IMR-90 (cell line): Measurements from ENCODE around the gene SFSWAP. TPM values are rescaled to one million over a fixed set of nuclear protein-coding genes. Genes with fewer than 3 reads are reported as not detected.

Experiments
- ATAC-seq: fragments of 200-7000 bp; cut with Tn5 transposase; 2 replicates; pipeline ENCODE4 v1.9.1; 2020; ENCODE audit warnings: low read depth, mild to moderate bottlenecking, moderate library complexity
- BruUV-seq: library from RNA; stranded (reverse); fragments of 400-500 nt; replicated peaks from 2 replicates; lab custom pipeline; 2021; lab: Mats Ljungman, UMichigan
- CTCF ChIA-PET: fragments of 300-600 bp; formaldehyde crosslinking; extraction: SDS; loops from one replicate; lab custom pipeline; 2021; ENCODE audit warnings: antibody characterized with exemption; lab: Yijun Ruan, JAX
- POLR2A ChIA-PET: fragments of 300-600 bp; sonication (Branson Sonifier 250); formaldehyde crosslinking; loops from one replicate; lab custom pipeline; 2022; ENCODE audit warnings: antibody characterized with exemption; ENCODE audit not compliant: unreplicated experiment; lab: Charles Lee
- DNase-seq: peaks from one replicate; pipeline ENCODE4 v3.0.0; 2013
- H2AFZ ChIP-seq: replicated peaks from 2 replicates; pipeline ENCODE3; 2013; ENCODE audit warnings: low read length, mild to moderate bottlenecking; ENCODE audit not compliant: poor library complexity
- H2AK5ac ChIP-seq: 2 replicates; pipeline ENCODE4 v1.6.1; 2013; ENCODE audit warnings: low read depth, low read length, inconsistent platforms
- H2AK9ac ChIP-seq: replicated peaks from 2 replicates; pipeline ENCODE3; 2013; ENCODE audit warnings: mild to moderate bottlenecking, low read depth, low read length, moderate library complexity; ENCODE audit not compliant: poor library complexity
- H2BK120ac ChIP-seq: 2 replicates; pipeline ENCODE4 v1.6.1; 2013; ENCODE audit warnings: low read depth, low read length, inconsistent platforms
- H2BK15ac ChIP-seq: 3 replicates; pipeline ENCODE4 v1.6.1; 2013; ENCODE audit warnings: low read depth, low read length, inconsistent platforms
- H2BK20ac ChIP-seq: 2 replicates; pipeline ENCODE4 v1.6.1; 2013; ENCODE audit warnings: low read depth, mild to moderate bottlenecking, inconsistent platforms, low read length, moderate library complexity
- H2BK5ac ChIP-seq: 2 replicates; pipeline ENCODE4 v1.6.1; 2013; ENCODE audit warnings: mild to moderate bottlenecking, low read depth, low read length, inconsistent platforms; ENCODE audit not compliant: poor library complexity, severe bottlenecking
- H3K14ac ChIP-seq: replicated peaks from 2 replicates; pipeline ENCODE4 v1.6.1; 2013; ENCODE audit warnings: low read depth, low read length, inconsistent platforms
- H3K18ac ChIP-seq: 2 replicates; pipeline ENCODE4 v1.6.1; 2013; ENCODE audit warnings: low read depth, low read length, control low read depth
- H3K23ac ChIP-seq: 2 replicates; pipeline ENCODE4 v1.6.1; 2013; ENCODE audit warnings: low read depth, low read length, inconsistent platforms
- H3K27ac ChIP-seq: 2 replicates; pipeline ENCODE4 v1.5.1; 2013; ENCODE audit warnings: mild to moderate bottlenecking, control low read depth, low read length; ENCODE audit not compliant: insufficient read depth
- H3K27me3 ChIP-seq: 2 replicates; pipeline ENCODE4 v1.6.1; 2013; ENCODE audit warnings: low read length; ENCODE audit not compliant: control insufficient read depth, insufficient read depth
- H3K36me3 ChIP-seq: 2 replicates; pipeline ENCODE4 v1.6.1; 2013; ENCODE audit warnings: low read length, mixed read lengths; ENCODE audit not compliant: control insufficient read depth, insufficient read depth
- H3K4ac ChIP-seq: 2 replicates; pipeline ENCODE4 v1.6.1; 2013; ENCODE audit warnings: low read depth, low read length, inconsistent platforms
- H3K4me1 ChIP-seq: 2 replicates; pipeline ENCODE4 v1.6.1; 2013; ENCODE audit warnings: low read length, mixed read lengths; ENCODE audit not compliant: control insufficient read depth, insufficient read depth
- H3K4me2 ChIP-seq: 2 replicates; pipeline ENCODE4 v1.6.1; 2013; ENCODE audit warnings: low read depth, mild to moderate bottlenecking, control low read depth, low read length, moderate library complexity
- H3K4me3 ChIP-seq: 2 replicates; pipeline ENCODE4 v1.5.1; 2013; ENCODE audit warnings: low read depth, mild to moderate bottlenecking, control low read depth, low read length, moderate library complexity; ENCODE audit not compliant: insufficient read depth
- H3K56ac ChIP-seq: 2 replicates; pipeline ENCODE4 v1.6.1; 2013; ENCODE audit warnings: low read length, inconsistent platforms; ENCODE audit not compliant: insufficient read depth; ENCODE audit errors: extremely low read depth
- H3K79me1 ChIP-seq, 2 experiments: 2 replicates each; pipeline ENCODE4 v1.6.1; 2013; ENCODE audit warnings: low read length in 2 of 2, inconsistent platforms in 1 of 2, low read depth in 1 of 2
- H3K9ac ChIP-seq: 2 replicates; pipeline ENCODE4 v1.6.1; 2013; ENCODE audit warnings: low read depth, low read length, control low read depth
- H3K9me1 ChIP-seq: 2 replicates; pipeline ENCODE4 v1.6.1; 2013; ENCODE audit warnings: low read length, inconsistent platforms; ENCODE audit not compliant: insufficient read depth
- H3K9me3 ChIP-seq: 2 replicates; pipeline ENCODE4 v1.6.1; 2013; ENCODE audit warnings: low read length; ENCODE audit not compliant: control insufficient read depth, insufficient read depth
- H4K20me1 ChIP-seq: 2 replicates; pipeline ENCODE4 v1.6.1; 2013; ENCODE audit warnings: low read length, inconsistent platforms; ENCODE audit not compliant: insufficient read depth
- H4K5ac ChIP-seq: 2 replicates; pipeline ENCODE4 v1.6.1; 2013; ENCODE audit warnings: mild to moderate bottlenecking, low read depth, low read length, control low read depth
- H4K8ac ChIP-seq, 2 experiments: 2 replicates each; pipeline ENCODE4 v1.6.1; 2013; ENCODE audit warnings: low read depth in 2 of 2, low read length in 2 of 2, control low read depth in 1 of 2, inconsistent platforms in 1 of 2
- H4K91ac ChIP-seq: 2 replicates; pipeline ENCODE4 v1.6.1; 2013; ENCODE audit warnings: low read depth, low read length, inconsistent platforms; ENCODE audit not compliant: insufficient read depth
- SMC3 ChIP-seq: fragments of 150-350 bp; IDR thresholded peaks from 2 replicates; pipeline ENCODE4 v1.6.1; 2016; ENCODE audit warnings: low read depth, mild to moderate bottlenecking, antibody characterized with exemption, low read length, moderate library complexity
- WGBS, 2 experiments: methylation state at CpG; one replicate each; pipeline versions ENCODE4 v1.1.5 to v1.1.7; 2013; ENCODE audit warnings: missing lambda C conversion rate in 2 of 2; ENCODE audit not compliant: insufficient read length in 1 of 2; ENCODE audit errors: extremely low coverage in 2 of 2; 5-methylcytosine and 5-hydroxymethylcytosine counted together
- dilution Hi-C: fragments of 300-500 bp; cut with HindIII; formaldehyde crosslinking; loops from one replicate; pipeline ENCODE4 v1.14.3; 2018; ENCODE audit warnings: low sequenced_read_pairs; ENCODE audit not compliant: unreplicated experiment
- in situ Hi-C: fragments of 300-500 bp; cut with MboI; formaldehyde crosslinking; loops from 3 replicates; pipeline ENCODE4 v1.14.3; 2019; ENCODE audit warnings: low sequenced_read_pairs, inconsistent platforms, mixed read lengths
- intact Hi-C: fragments of 100-400 bp; cut with micrococcal nuclease; formaldehyde crosslinking; loops from 2 replicates; pipeline ENCODE4 v1.10.0; 2022
- polyA plus RNA-seq, 3 experiments: library from polyadenylated mRNA; depleted of rRNA; stranded (reverse); fragments of >200 nt; gene quantifications; 2 replicates each; pipeline ENCODE4 v1.2.3, GENCODE V29; 2012; ENCODE audit warnings: low replicate concordance in 1 of 3
- total RNA-seq: library from RNA; depleted of rRNA; stranded (reverse); fragments of >200 nt; gene quantifications from 2 replicates; pipeline ENCODE4 v1.2.3, GENCODE V29; 2012

Gene SFSWAP
- total and polyA plus RNA-seq, 2 of the 4 experiments (the other 2 are of a cell fraction): 19.7 to 22.4 TPM

- H2BK20ac ChIP-seq: no peak overlapping the region
- DNase-seq: peak; percentile 10
- POLR2A ChIA-PET: no interaction called here
- no peak overlapping the region for H2AFZ ChIP-seq
- no peak overlapping the region for H3K27ac ChIP-seq
- no peak overlapping the region for H2BK120ac ChIP-seq
- no peak overlapping the region for H3K23ac ChIP-seq
- no peak overlapping the region for H3K4me2 ChIP-seq
- H3K56ac ChIP-seq: no peak overlapping the region
- H3K9ac ChIP-seq: no peak overlapping the region
- TF ChIP-seq SMC3: no peak
- H2AK9ac ChIP-seq: no peak overlapping the region
- H3K4ac ChIP-seq: no peak overlapping the region
- peaks cover 4% of the 10 kb centered on the region; the same call in 1 of the 2 replicates for H3K27me3 ChIP-seq
- no peaks in the 10 kb centered on the region for H3K9me3 ChIP-seq
- no peaks in the 10 kb centered on the region for H3K9me1 ChIP-seq
- no peak overlapping the region for H4K5ac ChIP-seq
- no peak overlapping the region for H3K14ac ChIP-seq
- WGBS, 2 experiments: 59% methylated on average over 6 of the region's 7 CpGs; no CpG with 5 or more reads in 1 of the 2 experiments
- no peak overlapping the region for H4K91ac ChIP-seq
- H3K79me1 ChIP-seq: no peaks in the 10 kb centered on the region
- no peak overlapping the region for H2BK5ac ChIP-seq
- CTCF ChIA-PET: no interaction called here
- ATAC-seq: no peak
- dilution Hi-C loops (no loop called here), intact Hi-C loops (no loop called here), in situ Hi-C loops (no loop called here)
- H2BK15ac ChIP-seq: no peak overlapping the region
- no peak overlapping the region for H3K4me3 ChIP-seq
- no peaks in the 10 kb centered on the region for H4K20me1 ChIP-seq
- H2AK5ac ChIP-seq: no peak overlapping the region
- no peaks in the 10 kb centered on the region for H3K36me3 ChIP-seq
- H3K4me1 ChIP-seq: no peaks in the 10 kb centered on the region
- H4K8ac ChIP-seq: no peak overlapping the region
- no peak overlapping the region for H3K18ac ChIP-seq
- BruUV-seq: no TSS peak
These were observed 37.0 kb upstream of the SFSWAP start for GRCh38 chr12:131673888-131674257.
